Testis (tissue), 3 donors: ENCODE data around the gene EIF4G2. TPM values are rescaled to one million over a fixed set of nuclear protein-coding genes. Genes with fewer than 3 reads are reported as not detected.

ENCODE experiments used
- DNase-seq: peaks from one replicate; pipeline ENCODE4 v3.0.0-alpha.2; 2019
- H3K27ac ChIP-seq, 2 donors: fragments of 200-600 bp; sonication (generic); one replicate each; pipeline ENCODE4 v1.5.1; 2019
- H3K27me3 ChIP-seq: fragments of 200-600 bp; sonication (generic); one replicate; pipeline ENCODE4 v1.5.1; 2019
- H3K36me3 ChIP-seq: fragments of 200-600 bp; sonication (generic); one replicate; pipeline ENCODE4 v1.5.1; 2017; ENCODE audit warnings: low read depth; ENCODE audit errors: missing control alignments
- H3K4me1 ChIP-seq: fragments of 200-600 bp; sonication (generic); one replicate; pipeline ENCODE4 v1.5.1; 2019
- H3K4me3 ChIP-seq, 2 donors: fragments of 200-600 bp; sonication (generic); one replicate each; pipeline ENCODE4 v1.5.1; 2017 to 2019
- H3K9me3 ChIP-seq: fragments of 200-600 bp; sonication (generic); one replicate; pipeline ENCODE4 v1.5.1; 2017
- POLR2A ChIP-seq: fragments of 450-650 bp; IDR thresholded peaks from one replicate; pipeline ENCODE4 v1.6.1; 2017; ENCODE audit warnings: antibody characterized with exemption, mild to moderate bottlenecking, moderate library complexity
- WGBS, 2 donors: methylation state at CpG; one replicate each; pipeline ENCODE4 v1.1.5; 2018; 5-methylcytosine and 5-hydroxymethylcytosine counted together
- intact Hi-C: fragments of 100-400 bp; cut with DNase I; formaldehyde crosslinking; loops from one replicate; pipeline ENCODE4 v1.15.1; 2023; ENCODE audit warnings: low total_unique reads
- polyA plus RNA-seq: library from polyadenylated mRNA; stranded (reverse); fragments of 350-450 nt; fragmentation: Illumina TruSeq; extraction: RNeasy Lipid Tissue Mini Kit (QIAGEN cat#74804); gene quantifications from one replicate; pipeline ENCODE4 v1.2.3, GENCODE V29; 2014; ENCODE audit warnings: low read depth, low replicate concordance; ENCODE audit not compliant: insufficient read depth
- total RNA-seq, 2 donors: library from RNA; depleted of rRNA; stranded (reverse); fragments of >200 nt; gene quantifications; one replicate each; pipeline ENCODE4 v1.2.3, GENCODE V29; 2016
- TF ChIP-seq, protein P1 (sequence below), 3 experiments: fragments of 450-650 bp in 2 of 3; fragments of 200-600 bp in 1 of 3; sonication (generic) in 1 of 3; IDR thresholded peaks; one replicate each; pipeline ENCODE4 v1.5.1; 2016 to 2019; ENCODE audit warnings: antibody characterized with exemption in 3 of 3, mild to moderate bottlenecking in 2 of 3, moderate library complexity in 1 of 3

EIF4G2 gene
- total and polyA plus RNA-seq, 3 donors from 2014 or later: 451 to 519 (median 501) TPM

DNA sequence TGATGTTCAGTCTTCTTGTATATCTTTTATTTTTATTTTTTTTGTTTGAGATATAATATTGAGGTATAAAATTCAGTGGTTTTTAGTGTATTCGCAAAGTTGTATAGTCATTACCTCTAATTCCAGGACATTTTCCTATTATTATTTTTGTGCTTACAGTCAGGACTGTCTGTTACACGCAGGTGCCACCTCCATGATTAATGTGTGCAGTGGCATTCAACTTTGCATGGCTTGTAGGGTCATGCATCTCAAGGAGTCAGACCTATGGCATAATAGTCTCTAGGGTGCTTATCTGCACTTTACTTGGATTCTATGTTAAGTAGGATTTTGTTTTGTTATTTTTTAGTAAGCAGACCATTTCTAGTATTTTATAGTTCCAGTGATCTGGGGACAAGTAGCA is 56.7 kb downstream of the EIF4G2 start:
- Histone ChIP-seq H3K4me3 (peak overlapping the region; percentile 83 to 88), H3K27ac (peak overlapping the region in 1 of 2 donors; percentile 98), H3K27me3 (no peaks in the 10 kb centered on the region), H3K36me3 (no peaks in the 10 kb centered on the region), H3K4me1 (peaks cover 5% of the 10 kb centered on the region), H3K9me3 (no peaks in the 10 kb centered on the region)
- TF ChIP-seq, protein P1, sequence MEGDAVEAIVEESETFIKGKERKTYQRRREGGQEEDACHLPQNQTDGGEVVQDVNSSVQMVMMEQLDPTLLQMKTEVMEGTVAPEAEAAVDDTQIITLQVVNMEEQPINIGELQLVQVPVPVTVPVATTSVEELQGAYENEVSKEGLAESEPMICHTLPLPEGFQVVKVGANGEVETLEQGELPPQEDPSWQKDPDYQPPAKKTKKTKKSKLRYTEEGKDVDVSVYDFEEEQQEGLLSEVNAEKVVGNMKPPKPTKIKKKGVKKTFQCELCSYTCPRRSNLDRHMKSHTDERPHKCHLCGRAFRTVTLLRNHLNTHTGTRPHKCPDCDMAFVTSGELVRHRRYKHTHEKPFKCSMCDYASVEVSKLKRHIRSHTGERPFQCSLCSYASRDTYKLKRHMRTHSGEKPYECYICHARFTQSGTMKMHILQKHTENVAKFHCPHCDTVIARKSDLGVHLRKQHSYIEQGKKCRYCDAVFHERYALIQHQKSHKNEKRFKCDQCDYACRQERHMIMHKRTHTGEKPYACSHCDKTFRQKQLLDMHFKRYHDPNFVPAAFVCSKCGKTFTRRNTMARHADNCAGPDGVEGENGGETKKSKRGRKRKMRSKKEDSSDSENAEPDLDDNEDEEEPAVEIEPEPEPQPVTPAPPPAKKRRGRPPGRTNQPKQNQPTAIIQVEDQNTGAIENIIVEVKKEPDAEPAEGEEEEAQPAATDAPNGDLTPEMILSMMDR (IDR thresholded peaks at IDR 0.05): no peak
- no peak for TF ChIP-seq POLR2A
- WGBS, 2 donors: 35 to 39% methylated on average over 2 of the region's 2 CpGs
- DNase-seq: no peak
- intact Hi-C loops: no loop called here

DNA sequence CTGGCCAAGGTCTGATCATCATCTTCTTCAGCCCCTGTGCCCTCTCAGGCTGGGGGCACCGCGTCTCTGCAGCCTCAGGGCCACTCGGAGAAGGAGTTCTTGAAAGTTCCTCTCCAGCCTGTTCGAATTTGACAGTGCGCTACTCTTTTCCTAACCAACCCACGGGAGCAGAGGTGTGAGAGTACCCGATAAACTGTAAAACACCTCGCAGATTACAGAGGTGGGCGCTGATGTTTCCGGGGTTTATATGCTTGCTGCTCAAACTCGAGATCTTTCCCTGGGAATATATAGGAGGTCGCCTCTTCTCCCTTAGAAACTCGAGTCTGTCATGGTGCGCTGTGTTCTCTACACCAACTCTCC is 57.2 kb downstream of the EIF4G2 start:
- H3K4me3 ChIP-seq: peak overlapping the region; percentile 83 to 88
- peak overlapping the region; percentile 98 to 99 for H3K27ac ChIP-seq
- peaks cover 5% of the 10 kb centered on the region for H3K4me1 ChIP-seq
- H3K36me3 ChIP-seq: no peaks in the 10 kb centered on the region
- H3K27me3 ChIP-seq: no peaks in the 10 kb centered on the region
- 0 to 1% methylated on average over 11 to 14 of the region's 14 CpGs for WGBS, 2 donors
- H3K9me3 ChIP-seq: no peaks in the 10 kb centered on the region
- TF ChIP-seq POLR2A: no peak
- TF ChIP-seq, protein P1 (IDR thresholded peaks at IDR 0.05): no peak
- intact Hi-C loops: no loop called here
- no peak for DNase-seq

DNA sequence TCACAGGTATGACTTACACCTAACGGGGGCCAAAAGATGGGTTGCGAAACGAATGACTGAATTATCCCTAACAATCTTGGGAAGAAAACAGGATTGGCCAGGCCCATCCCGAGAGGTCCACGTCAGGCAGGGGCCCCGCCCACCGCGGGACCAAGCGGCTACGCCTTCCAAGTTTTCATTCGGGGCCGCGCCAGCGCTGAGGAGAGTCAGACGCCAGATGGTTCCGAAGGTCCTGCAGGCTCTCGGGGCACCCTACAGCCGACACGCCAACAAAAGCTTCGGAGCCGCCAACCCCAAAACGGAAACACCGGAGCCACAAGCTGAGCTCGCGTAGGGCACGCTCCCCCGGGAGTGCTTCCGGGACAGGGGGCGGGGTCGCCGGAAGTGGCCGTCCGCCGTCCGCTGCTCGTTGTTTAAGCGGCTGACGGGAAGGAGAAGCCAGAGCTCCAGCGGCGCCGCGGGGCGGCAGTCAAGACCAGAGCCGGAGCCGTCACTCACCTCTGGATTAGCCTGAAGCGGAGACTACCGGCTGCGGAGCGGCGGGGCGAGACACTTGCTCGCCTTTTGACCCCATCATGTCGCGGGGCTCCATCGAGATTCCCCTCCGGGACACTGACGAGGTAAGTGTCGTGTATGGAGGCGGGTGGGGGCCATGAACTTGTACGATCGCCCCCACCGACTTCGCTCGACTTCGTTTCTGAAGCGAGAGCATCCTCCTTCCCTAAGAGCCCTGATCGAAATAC is 57.7 kb downstream of the EIF4G2 start, which contains the start of gene CTR9:
Gene CTR9, plus strand, starts transcription at position 409 of the 743 bp plus-strand sequence. Its CDS starts 167 bp downstream, at position 576.
- Histone ChIP-seq H3K36me3 (no peaks in the 10 kb centered on the region), H3K27ac (peak within 1 kb of the TSS; percentile 98 to 99), H3K27me3 (no peaks in the 10 kb centered on the region), H3K9me3 (no peaks in the 10 kb centered on the region), H3K4me3 (peak within 1 kb of the TSS; percentile 83 to 88), H3K4me1 (peaks cover 5% of the 10 kb centered on the region)
- TF ChIP-seq POLR2A: peak; percentile 35
- TF ChIP-seq, protein P1 (IDR thresholded peaks at IDR 0.05): no peak
- WGBS, 2 donors: 1 to 2% methylated on average over 15 to 66 of the region's 67 CpGs
- peak; percentile 96 for DNase-seq
- intact Hi-C loops: no loop called here

DNA sequence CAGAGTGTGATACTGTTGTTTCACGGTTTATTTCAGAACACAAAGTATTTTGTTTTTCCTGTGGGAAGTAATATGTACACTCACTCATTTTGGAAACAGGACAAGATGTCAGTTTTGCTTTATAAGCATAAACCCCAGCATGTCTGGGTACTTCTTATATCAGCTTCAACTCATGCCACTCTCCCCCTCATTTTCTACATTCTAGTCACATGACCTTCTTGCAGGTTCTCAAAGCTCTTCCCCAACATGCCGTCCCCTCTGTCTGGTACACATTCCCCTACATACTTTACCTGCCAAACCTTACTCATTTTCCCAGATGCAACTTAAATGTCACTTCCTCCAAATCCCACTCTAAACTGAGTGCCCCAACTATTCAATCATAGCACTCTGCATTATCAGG is 59.2 kb downstream of the EIF4G2 start:
- H3K27me3 ChIP-seq: no peaks in the 10 kb centered on the region

More for the DNA sequence above, 59.2 kb downstream of the EIF4G2 start:
- Histone ChIP-seq H3K36me3 (no peaks in the 10 kb centered on the region), H3K4me3 (no peak overlapping the region), H3K9me3 (no peaks in the 10 kb centered on the region), H3K27ac (no peak overlapping the region), H3K4me1 (peaks cover 5% of the 10 kb centered on the region)
- intact Hi-C loops: no loop called here
- no peak for DNase-seq
- 39 to 42% methylated on average over 2 of the region's 2 CpGs for WGBS, 2 donors
- TF ChIP-seq, protein P1 (IDR thresholded peaks at IDR 0.05): no peak
- no peak for TF ChIP-seq POLR2A
